Muscle of leg (tissue), 11 donors: ENCODE data around the gene FAM118B. TPM values are rescaled to one million over a fixed set of nuclear protein-coding genes. Genes with fewer than 3 reads are reported as not detected.
A peak's percentile ranks its signal among the peaks of the same experiment; 100 is the strongest.

Source experiments
- DNase-seq: peaks from one replicate; pipeline ENCODE4 v3.0.0; 2013
- H3K27ac ChIP-seq: one replicate; pipeline ENCODE4 v1.5.1; 2013; ENCODE audit warnings: mild to moderate bottlenecking, low read length, control low read depth
- H3K27me3 ChIP-seq: one replicate; pipeline ENCODE4 v1.6.1; 2013; ENCODE audit warnings: low read length; ENCODE audit not compliant: control insufficient read depth, insufficient read depth
- H3K36me3 ChIP-seq: one replicate; pipeline ENCODE4 v1.6.1; 2013; ENCODE audit warnings: low read length; ENCODE audit not compliant: control insufficient read depth, insufficient read depth
- H3K4me1 ChIP-seq: one replicate; pipeline ENCODE4 v1.6.1; 2013; ENCODE audit warnings: low read length; ENCODE audit not compliant: control insufficient read depth, insufficient read depth
- H3K4me3 ChIP-seq: one replicate; pipeline ENCODE4 v1.5.1; 2013; ENCODE audit warnings: low read length, control low read depth
- H3K9me3 ChIP-seq: replicated peaks from 2 replicates; pipeline ENCODE4 v1.6.1; 2013; ENCODE audit warnings: low read depth, low read length; ENCODE audit not compliant: control insufficient read depth
- WGBS: methylation state at CpG from one replicate; pipeline ENCODE4 v1.1.5; 2013; ENCODE audit warnings: missing lambda C conversion rate; ENCODE audit not compliant: insufficient coverage; 5-methylcytosine and 5-hydroxymethylcytosine counted together
- polyA plus RNA-seq, 8 donors: library from polyadenylated mRNA; unstranded; fragments of 120-200 nt; gene quantifications; one replicate each; pipeline versions ENCODE4 v1.2.1 to v1.2.3, GENCODE V29; 2013; ENCODE audit warnings: inconsistent platforms in 1 of 8, low replicate concordance in 1 of 8; ENCODE audit not compliant: insufficient read length in 8 of 8, insufficient read depth in 1 of 8
- total RNA-seq: library from RNA; stranded (reverse); fragments of 120-200 nt; gene quantifications from one replicate; pipeline ENCODE4 v1.2.4, GENCODE V29; 2013

Gene FAM118B
- total and polyA plus RNA-seq, 9 donors = 18.5 to 23.7 (median 20.2) TPM

- H3K36me3 ChIP-seq = no peaks in the 10 kb centered on the region
- H3K4me3 ChIP-seq = no peak overlapping the region
- DNase-seq = no peak
- H3K27me3 ChIP-seq = no peaks in the 10 kb centered on the region
- peaks cover 47% of the 10 kb centered on the region for H3K4me1 ChIP-seq
- no CpG with 5 or more reads among the region's 2 CpGs for WGBS
- no peak overlapping the region for H3K27ac ChIP-seq
- no peaks in the 10 kb centered on the region for H3K9me3 ChIP-seq
Measured at GRCh38 chr11:126167488-126167887, 44.1 kb upstream of the FAM118B start.

GRCh38 chr11:126169291-126169690, 42.3 kb upstream of the FAM118B start:
- Histone ChIP-seq H3K4me1 (peaks cover 32% of the 10 kb centered on the region), H3K36me3 (no peaks in the 10 kb centered on the region), H3K9me3 (no peaks in the 10 kb centered on the region), H3K27me3 (no peaks in the 10 kb centered on the region), H3K27ac (no peak overlapping the region), H3K4me3 (no peak overlapping the region)
- no peak for DNase-seq
- no CpG with 5 or more reads among the region's 3 CpGs for WGBS

- Histone ChIP-seq H3K36me3 (no peaks in the 10 kb centered on the region), H3K9me3 (no peaks in the 10 kb centered on the region), H3K4me1 (peaks cover 27% of the 10 kb centered on the region), H3K27me3 (no peaks in the 10 kb centered on the region), H3K4me3 (no peak overlapping the region), H3K27ac (no peak overlapping the region)
- 73% methylated on average over 6 of the region's 8 CpGs for WGBS
- peak; percentile 68 for DNase-seq
Measured at GRCh38 chr11:126172596-126173038, 39.0 kb upstream of the FAM118B start.

- DNase-seq = no peak
- peaks cover 24% of the 10 kb centered on the region for H3K4me1 ChIP-seq
- H3K27me3 ChIP-seq = no peaks in the 10 kb centered on the region
- no peaks in the 10 kb centered on the region for H3K36me3 ChIP-seq
- no peak overlapping the region for H3K4me3 ChIP-seq
- H3K9me3 ChIP-seq = no peaks in the 10 kb centered on the region
- WGBS = 83% methylated on average over 8 of the region's 9 CpGs
- H3K27ac ChIP-seq = no peak overlapping the region
Measured at GRCh38 chr11:126173257-126173656, 38.3 kb upstream of the FAM118B start.

- Histone ChIP-seq H3K4me3 (no peak overlapping the region), H3K27ac (no peak overlapping the region), H3K27me3 (no peaks in the 10 kb centered on the region), H3K36me3 (no peaks in the 10 kb centered on the region), H3K4me1 (peaks cover 24% of the 10 kb centered on the region), H3K9me3 (no peaks in the 10 kb centered on the region)
- no peak for DNase-seq
- 98% methylated on average over 5 of the region's 7 CpGs for WGBS
Measured at GRCh38 chr11:126174816-126175215, 36.8 kb upstream of the FAM118B start.

- DNase-seq = peak; percentile 87
- no peak overlapping the region for H3K4me3 ChIP-seq
- H3K4me1 ChIP-seq = peaks cover 24% of the 10 kb centered on the region
- no peaks in the 10 kb centered on the region for H3K9me3 ChIP-seq
- WGBS = 4% methylated on average over 14 of the region's 15 CpGs
- H3K27me3 ChIP-seq = no peaks in the 10 kb centered on the region
- H3K27ac ChIP-seq = peak overlapping the region; percentile 42
- H3K36me3 ChIP-seq = no peaks in the 10 kb centered on the region
Measured at GRCh38 chr11:126175393-126175792, 36.2 kb upstream of the FAM118B start.

GRCh38 chr11:126176853-126177470, 34.6 kb upstream of the FAM118B start:
- DNase-seq = peak; percentile 61
- H3K9me3 ChIP-seq = peaks cover 5% of the 10 kb centered on the region

GRCh38 chr11:126181939-126182730, 29.4 kb upstream of the FAM118B start:
- H3K4me3 ChIP-seq = no peak overlapping the region
- no peak overlapping the region for H3K27ac ChIP-seq
- H3K27me3 ChIP-seq = no peaks in the 10 kb centered on the region
- no peak for DNase-seq
- 76% methylated on average over 3 of the region's 13 CpGs for WGBS
- peaks cover 5% of the 10 kb centered on the region for H3K9me3 ChIP-seq
- H3K4me1 ChIP-seq = peaks cover 15% of the 10 kb centered on the region
- H3K36me3 ChIP-seq = peaks cover 6% of the 10 kb centered on the region

More at GRCh38 chr11:126176853-126177470, 34.6 kb upstream of the FAM118B start:
- H3K36me3 ChIP-seq = no peaks in the 10 kb centered on the region
- peaks cover 22% of the 10 kb centered on the region for H3K4me1 ChIP-seq
- 58% methylated on average over 6 of the region's 8 CpGs for WGBS
- H3K27me3 ChIP-seq = no peaks in the 10 kb centered on the region
- H3K27ac ChIP-seq = no peak overlapping the region
- no peak overlapping the region for H3K4me3 ChIP-seq

GRCh38 chr11:126182787-126183445, 28.7 kb upstream of the FAM118B start:
- Histone ChIP-seq H3K27ac (no peak overlapping the region), H3K36me3 (peaks cover 6% of the 10 kb centered on the region), H3K4me1 (peaks cover 15% of the 10 kb centered on the region), H3K27me3 (no peaks in the 10 kb centered on the region), H3K9me3 (peaks cover 5% of the 10 kb centered on the region), H3K4me3 (no peak overlapping the region)
- 90% methylated on average over 9 of the region's 11 CpGs for WGBS
- DNase-seq = no peak
